HG03558 (cell line): Measurements from ENCODE around the gene PSORS1C1.
"Not testable (repeated sequence)": the region's sequence is repeated elsewhere in the genome, so short reads cannot be mapped to it uniquely, and the experiment has no call there.

ENCODE experiments used
- ATAC-seq: cut with Tn5 transposase; IDR thresholded peaks from one replicate; pipeline ENCODE4 v1.9.1; 2021; ENCODE audit warnings: moderate number of reproducible peaks; ENCODE audit not compliant: unreplicated experiment; ENCODE audit errors: extremely low read depth

Gene PSORS1C1

GRCh38 chr6:31171931-31172905 lies 57.6 kb downstream of the PSORS1C1 start:
- ATAC-seq = no peak

- ATAC-seq = no peak
Observed at GRCh38 chr6:31172973-31173384, 58.4 kb downstream of the PSORS1C1 start.

- no peak for ATAC-seq
Observed at GRCh38 chr6:31173406-31173805, 58.8 kb downstream of the PSORS1C1 start.

- ATAC-seq = no peak
Observed at GRCh38 chr6:31174378-31174777, 59.8 kb downstream of the PSORS1C1 start.

GRCh38 chr6:31175971-31176370 lies 61.4 kb downstream of the PSORS1C1 start:
- ATAC-seq = no peak

GRCh38 chr6:31178143-31179041 lies 63.8 kb downstream of the PSORS1C1 start:
- no peak for ATAC-seq

DNA sequence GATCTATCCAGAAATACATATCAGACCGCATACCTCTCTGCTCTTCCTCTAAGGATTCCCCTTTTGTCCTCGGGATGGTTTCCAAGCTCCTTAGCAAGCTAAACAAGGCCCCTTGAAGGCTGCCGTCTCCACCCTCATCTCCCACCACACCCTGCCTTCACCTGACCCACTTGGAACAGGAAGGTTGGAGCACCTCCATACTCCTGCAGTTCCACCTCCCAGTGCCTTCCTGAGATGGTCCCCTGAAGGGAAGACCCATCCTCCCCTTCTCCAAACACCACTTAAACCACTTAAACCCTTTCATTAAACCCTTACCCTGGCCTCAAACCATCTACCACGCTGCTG lies 64.4 kb downstream of the PSORS1C1 start:
- no peak for ATAC-seq

GRCh38 chr6:31179896-31180295 lies 65.3 kb downstream of the PSORS1C1 start:
- no peak for ATAC-seq

GRCh38 chr6:31180500-31180899 lies 65.9 kb downstream of the PSORS1C1 start:
- ATAC-seq = no peak

DNA sequence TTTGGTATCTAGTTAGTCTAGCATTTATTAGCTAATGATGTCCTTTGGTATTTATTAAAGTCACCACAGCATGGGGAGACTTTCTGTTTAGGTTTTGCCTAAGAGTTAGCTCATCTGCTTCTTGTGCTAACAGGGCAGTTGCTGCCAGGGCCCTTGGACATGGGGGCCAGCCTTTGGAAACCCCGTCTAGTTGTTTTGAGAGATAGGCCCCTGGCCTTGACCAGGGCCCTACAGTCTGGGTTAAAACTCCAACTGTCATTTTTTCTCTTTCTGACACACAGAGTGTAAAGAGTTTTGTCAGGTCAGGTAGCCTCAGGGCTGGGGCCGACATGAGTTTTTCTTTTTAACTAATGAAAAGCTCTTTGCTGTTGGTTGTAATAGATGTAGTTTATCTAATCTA lies 68.7 kb downstream of the PSORS1C1 start:
- ATAC-seq = not testable (repeated sequence)

GRCh38 chr6:31183859-31184258 lies 69.3 kb downstream of the PSORS1C1 start:
- not testable (repeated sequence) for ATAC-seq

GRCh38 chr6:31185695-31186051 lies 71.1 kb downstream of the PSORS1C1 start:
- not testable (repeated sequence) for ATAC-seq

DNA sequence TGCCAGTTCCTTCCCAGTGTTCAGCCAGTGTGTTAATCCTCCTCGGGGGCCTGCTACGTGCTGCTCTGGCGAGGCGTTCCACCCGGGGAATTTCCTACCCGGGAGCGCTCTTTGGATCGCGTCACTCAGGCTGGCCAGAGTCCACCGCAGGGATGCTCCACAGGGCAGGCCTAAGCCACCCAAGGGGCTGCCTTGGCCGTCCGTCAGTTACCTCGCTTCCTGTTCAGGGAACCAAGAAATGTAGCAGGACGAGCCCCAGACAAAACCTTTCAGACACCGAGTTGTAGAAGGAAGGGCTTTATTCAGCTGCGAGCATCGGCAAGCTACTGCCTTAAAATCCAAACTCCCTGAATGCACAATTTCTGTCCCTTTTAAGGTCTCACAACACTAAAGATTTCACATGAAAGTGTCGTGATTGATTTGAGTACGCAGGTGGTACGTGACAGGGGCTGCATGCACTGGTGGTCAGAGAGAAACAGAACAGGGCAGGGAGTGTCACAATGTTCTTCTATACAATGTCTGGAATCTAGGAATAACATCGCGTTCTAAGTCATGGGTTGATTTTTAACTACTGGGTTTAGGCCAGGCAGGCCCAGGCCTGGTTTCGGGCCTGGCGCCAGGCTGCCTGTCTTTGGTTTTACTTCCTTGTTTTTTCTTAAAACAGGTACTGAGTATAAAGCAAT lies 71.6 kb downstream of the PSORS1C1 start:
- no peak for ATAC-seq

- ATAC-seq = no peak
Observed at GRCh38 chr6:31187780-31188194, 73.2 kb downstream of the PSORS1C1 start.

GRCh38 chr6:31189223-31189622 lies 74.6 kb downstream of the PSORS1C1 start:
- not testable (repeated sequence) for ATAC-seq
